ENCODE data around the gene SYNE1. TPM values are rescaled to one million over a fixed set of nuclear protein-coding genes. Genes with fewer than 3 reads are reported as not detected.

SYNE1 gene
- total RNA-seq, 1 donor from 2014 or later: 6.0 TPM

- H3K27ac Mint-ChIP-seq: peak overlapping the region; percentile 98
- H3K4me3 ChIP-seq: no peak overlapping the region
Measured at GRCh38 chr6:152380993-152381898, 255.9 kb downstream of the SYNE1 start.

DNA sequence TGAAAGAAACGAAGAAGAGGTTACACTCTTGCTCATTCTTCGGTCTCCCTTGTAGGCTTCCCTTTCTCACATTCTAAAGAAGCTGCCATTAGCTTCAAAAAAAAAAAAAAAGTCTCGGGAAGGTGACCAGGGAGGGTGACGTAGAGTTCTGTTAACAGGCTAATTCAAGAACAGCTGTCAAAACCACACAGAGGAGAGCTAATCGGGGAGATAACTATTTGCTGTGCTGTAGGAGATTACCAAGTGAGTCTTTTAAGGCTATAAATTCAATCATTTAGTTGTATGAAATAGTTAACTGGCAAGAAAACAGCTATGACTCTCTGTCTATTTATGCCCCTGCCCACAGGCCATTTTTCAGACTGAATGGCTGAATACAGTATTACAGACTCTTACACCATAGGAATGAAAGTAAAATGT, 256.8 kb downstream of the SYNE1 start:
- no peak for TF ChIP-seq EZH2 (IDR thresholded peaks at IDR 0.05)
- TF ChIP-seq CTCF (IDR thresholded peaks at IDR 0.05): no peak
- Histone ChIP-seq H3K9ac (no peak overlapping the region), H4K20me1 (ENCODE audit: low read depth) (no peaks in the 10 kb centered on the region), H3K4me2 (no peak overlapping the region), H3K4me3 (no peak overlapping the region), H3K79me2 (ENCODE audit: low read depth) (no peaks in the 10 kb centered on the region), H3K36me3 (no peaks in the 10 kb centered on the region), H2AFZ (replicated peaks) (no peak overlapping the region), H3K9me3 (ENCODE audit: low read depth) (no peaks in the 10 kb centered on the region), H3K27me3 (no peaks in the 10 kb centered on the region), H3K4me1 (peaks cover 4% of the 10 kb centered on the region), H3K27ac (no peak overlapping the region), H3F3A (ENCODE audit: low read depth) (no peaks in the 10 kb centered on the region)
- H3K4me1 Mint-ChIP-seq: peaks cover 34% of the 10 kb centered on the region
- H3K9me3 Mint-ChIP-seq: no peaks in the 10 kb centered on the region
- H3K27ac Mint-ChIP-seq: peak overlapping the region; percentile 98
- no peak for DNase-seq (ENCODE audit: low spot score)
- peaks cover 2% of the 10 kb centered on the region for H3K27me3 Mint-ChIP-seq (ENCODE audit: insufficient read depth, low read depth)
- H3K4me3 Mint-ChIP-seq: peak overlapping the region; percentile 81
- H3K36me3 Mint-ChIP-seq: peaks cover 11% of the 10 kb centered on the region

More at GRCh38 chr6:152380993-152381898, 255.9 kb downstream of the SYNE1 start:
- H4K20me1 ChIP-seq (ENCODE audit: low read depth): no peaks in the 10 kb centered on the region
- Mint-ChIP-seq H3K36me3 (peaks cover 2% of the 10 kb centered on the region), H3K9me3 (no peaks in the 10 kb centered on the region), H3K4me1 (peaks cover 34% of the 10 kb centered on the region), H3K27me3 (ENCODE audit: insufficient read depth, low read depth) (no peaks in the 10 kb centered on the region), H3K4me3 (peak overlapping the region; percentile 81)
- peaks cover 4% of the 10 kb centered on the region for H3K4me1 ChIP-seq
- no peaks in the 10 kb centered on the region for H3F3A ChIP-seq (ENCODE audit: low read depth)
- DNase-seq (ENCODE audit: low spot score): peak; percentile 54
- no peak overlapping the region for H3K4me2 ChIP-seq
- no peaks in the 10 kb centered on the region for H3K27me3 ChIP-seq
- no peaks in the 10 kb centered on the region for H3K9me3 ChIP-seq (ENCODE audit: low read depth)
- TF ChIP-seq CTCF (IDR thresholded peaks at IDR 0.05): no peak
- TF ChIP-seq EZH2 (IDR thresholded peaks at IDR 0.05): no peak
- no peak for TF ChIP-seq EZH2phosphoT487 (IDR thresholded peaks at IDR 0.05)
- H2AFZ ChIP-seq (replicated peaks): peak overlapping the region; percentile 45
- no peak overlapping the region for H3K9ac ChIP-seq
- H3K36me3 ChIP-seq: no peaks in the 10 kb centered on the region
- no peak overlapping the region for H3K27ac ChIP-seq
- no peaks in the 10 kb centered on the region for H3K79me2 ChIP-seq (ENCODE audit: low read depth)

- Histone ChIP-seq H3K9me3 (ENCODE audit: low read depth) (no peaks in the 10 kb centered on the region), H3K4me2 (no peak overlapping the region), H3K27ac (no peak overlapping the region), H3K9ac (no peak overlapping the region), H3F3A (ENCODE audit: low read depth) (no peaks in the 10 kb centered on the region), H3K4me1 (peaks cover 4% of the 10 kb centered on the region), H3K4me3 (no peak overlapping the region), H3K36me3 (no peaks in the 10 kb centered on the region), H3K79me2 (ENCODE audit: low read depth) (no peaks in the 10 kb centered on the region), H2AFZ (replicated peaks) (no peak overlapping the region), H4K20me1 (ENCODE audit: low read depth) (no peaks in the 10 kb centered on the region), H3K27me3 (no peaks in the 10 kb centered on the region)
- DNase-seq (ENCODE audit: low spot score): no peak
- peaks cover 34% of the 10 kb centered on the region for H3K4me1 Mint-ChIP-seq
- peaks cover 12% of the 10 kb centered on the region for H3K36me3 Mint-ChIP-seq
- H3K4me3 Mint-ChIP-seq: peak overlapping the region; percentile 81
- no peak for TF ChIP-seq EZH2 (IDR thresholded peaks at IDR 0.05)
- TF ChIP-seq EZH2phosphoT487 (IDR thresholded peaks at IDR 0.05): no peak
- no peak for TF ChIP-seq CTCF (IDR thresholded peaks at IDR 0.05)
- peaks cover 2% of the 10 kb centered on the region for H3K27me3 Mint-ChIP-seq (ENCODE audit: insufficient read depth, low read depth)
- H3K27ac Mint-ChIP-seq: peak overlapping the region; percentile 98
- H3K9me3 Mint-ChIP-seq: no peaks in the 10 kb centered on the region
Measured at GRCh38 chr6:152379423-152379822, 257.7 kb downstream of the SYNE1 start.

All from neural progenitor cell (in vitro differentiated cells).